Sigmoid colon (tissue), 7 donors: ENCODE measurements around the gene SLC13A3. TPM values are rescaled to one million over a fixed set of nuclear protein-coding genes. Genes with fewer than 3 reads are reported as not detected.
A peak's percentile ranks its signal among the peaks of the same experiment; 100 is the strongest.

Experiments
- DNase-seq: peaks from one replicate; pipeline ENCODE4 v3.0.0-alpha.2; 2019
- H3K27ac ChIP-seq, 4 donors: fragments of 200-600 bp; sonication (generic); one replicate each; pipeline ENCODE4 v1.5.1; 2016 to 2019; ENCODE audit warnings: mild to moderate bottlenecking in 1 of 4
- H3K27me3 ChIP-seq, 3 donors: fragments of 200-600 bp; sonication (generic); one replicate each; pipeline ENCODE4 v1.5.1; 2019; ENCODE audit warnings: mild to moderate bottlenecking in 1 of 3
- H3K36me3 ChIP-seq, 4 donors: fragments of 200-600 bp; sonication (generic); one replicate each; pipeline ENCODE4 v1.5.1; 2016 to 2019
- H3K4me1 ChIP-seq, 4 donors: fragments of 200-600 bp; sonication (generic); one replicate each; pipeline ENCODE4 v1.5.1; 2017 to 2019
- H3K4me3 ChIP-seq, 4 donors: fragments of 200-600 bp; sonication (generic); one replicate each; pipeline ENCODE4 v1.5.1; 2017 to 2019; ENCODE audit warnings: mild to moderate bottlenecking in 2 of 4, moderate library complexity in 1 of 4
- H3K9me3 ChIP-seq, 4 donors: fragments of 200-600 bp in 3 of 4; sonication (generic) in 3 of 4; one replicate each; pipeline versions ENCODE4 v1.5.1 to v1.6.1; 2013 to 2019
- EP300 ChIP-seq, 4 donors: sonication (generic); formaldehyde crosslinking; IDR thresholded peaks; one replicate each; pipeline ENCODE4 v1.6.1; 2017; ENCODE audit warnings: antibody characterized with exemption in 4 of 4
- POLR2A ChIP-seq, 2 donors: fragments of 450-650 bp; IDR thresholded peaks; one replicate each; pipeline ENCODE4 v1.6.1; 2016; ENCODE audit warnings: antibody characterized with exemption in 2 of 2, mild to moderate bottlenecking in 2 of 2, moderate library complexity in 2 of 2
- POLR2AphosphoS5 ChIP-seq, 4 donors: sonication (generic); formaldehyde crosslinking; IDR thresholded peaks; one replicate each; pipeline ENCODE4 v1.6.1; 2017; ENCODE audit warnings: antibody characterized with exemption in 4 of 4
- WGBS, 2 donors: extraction: QIAGEN DNeasy Blood & Tissue Kit; methylation state at CpG; one replicate each; pipeline ENCODE4 v1.1.7; 2013; 5-methylcytosine and 5-hydroxymethylcytosine counted together
- intact Hi-C: fragments of 100-400 bp; cut with DNase I; formaldehyde crosslinking; loops from one replicate; pipeline ENCODE4 v1.15.1; 2023
- polyA plus RNA-seq, 3 donors: library from polyadenylated mRNA; stranded (reverse); fragments of 200-250 nt; gene quantifications; one replicate each; pipeline ENCODE4 v1.2.3, GENCODE V29; 2013
- total RNA-seq, 4 donors: library from RNA; depleted of rRNA; stranded (reverse); fragments of >200 nt; gene quantifications; one replicate each; pipeline ENCODE4 v1.1.0, GENCODE V29; 2016
- TF ChIP-seq, protein P1 (sequence below), 4 experiments: fragments of 450-650 bp in 3 of 4; fragments of 200-600 bp in 1 of 4; IDR thresholded peaks; one replicate each; pipeline ENCODE4 v1.5.1; 2016 to 2019; ENCODE audit warnings: antibody characterized with exemption in 4 of 4, mild to moderate bottlenecking in 3 of 4, moderate library complexity in 2 of 4
- donor health status: healthy with polysubstance abuse.
- donor health status: Bipolar disorder and iron deficiency.
- donor health status: healthy.

SLC13A3 gene
- total and polyA plus RNA-seq, 7 donors: 0.48 to 4.2 (median 1.1) TPM; not detected in 2

DNA sequence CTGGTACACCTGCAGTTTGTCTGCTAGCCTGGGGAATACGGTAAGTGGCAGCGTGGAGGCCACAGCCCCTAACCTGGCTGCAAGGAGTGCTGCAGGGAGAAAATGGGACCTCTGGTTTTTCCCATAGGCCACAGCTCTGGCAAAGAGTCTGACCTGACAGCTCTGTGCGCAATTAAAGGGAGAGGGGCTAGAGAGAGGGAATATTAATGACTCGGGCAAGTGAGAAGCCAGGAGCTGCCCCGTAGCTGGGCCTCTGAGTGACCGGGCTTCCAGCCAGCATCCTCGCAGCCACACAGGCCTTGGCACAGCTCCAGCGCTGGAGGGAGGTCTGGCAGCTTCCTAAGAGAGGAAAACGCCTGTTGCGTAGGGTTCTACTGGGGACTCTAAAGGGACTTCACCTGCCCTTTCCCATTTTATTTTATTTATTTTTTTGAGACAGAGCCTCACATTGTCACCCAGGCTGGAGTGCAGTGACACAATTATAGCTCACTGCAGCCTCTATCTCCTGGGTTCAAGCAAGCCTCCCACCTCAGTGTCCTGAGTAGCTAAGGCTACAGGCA lies 82.6 kb downstream of the SLC13A3 start:
- Histone ChIP-seq H3K36me3 (no peaks in the 10 kb centered on the region), H3K4me3 (no peak overlapping the region), H3K27me3 (no peaks in the 10 kb centered on the region), H3K27ac (no peak overlapping the region), H3K4me1 (peaks cover 0 to 15% (median 12%) of the 10 kb centered on the region in 4 donors), H3K9me3 (no peaks in the 10 kb centered on the region)
- peak; percentile 93 for DNase-seq
- intact Hi-C loops: no loop called here
- 8 to 30% methylated on average over 10 of the region's 10 CpGs for WGBS, 2 donors
- TF ChIP-seq POLR2AphosphoS5 (IDR thresholded peaks at IDR 0.05): peak in 2 of 4 donors; percentile 18 to 37
- TF ChIP-seq POLR2A (IDR thresholded peaks at IDR 0.05): no peak
- TF ChIP-seq, protein P1, sequence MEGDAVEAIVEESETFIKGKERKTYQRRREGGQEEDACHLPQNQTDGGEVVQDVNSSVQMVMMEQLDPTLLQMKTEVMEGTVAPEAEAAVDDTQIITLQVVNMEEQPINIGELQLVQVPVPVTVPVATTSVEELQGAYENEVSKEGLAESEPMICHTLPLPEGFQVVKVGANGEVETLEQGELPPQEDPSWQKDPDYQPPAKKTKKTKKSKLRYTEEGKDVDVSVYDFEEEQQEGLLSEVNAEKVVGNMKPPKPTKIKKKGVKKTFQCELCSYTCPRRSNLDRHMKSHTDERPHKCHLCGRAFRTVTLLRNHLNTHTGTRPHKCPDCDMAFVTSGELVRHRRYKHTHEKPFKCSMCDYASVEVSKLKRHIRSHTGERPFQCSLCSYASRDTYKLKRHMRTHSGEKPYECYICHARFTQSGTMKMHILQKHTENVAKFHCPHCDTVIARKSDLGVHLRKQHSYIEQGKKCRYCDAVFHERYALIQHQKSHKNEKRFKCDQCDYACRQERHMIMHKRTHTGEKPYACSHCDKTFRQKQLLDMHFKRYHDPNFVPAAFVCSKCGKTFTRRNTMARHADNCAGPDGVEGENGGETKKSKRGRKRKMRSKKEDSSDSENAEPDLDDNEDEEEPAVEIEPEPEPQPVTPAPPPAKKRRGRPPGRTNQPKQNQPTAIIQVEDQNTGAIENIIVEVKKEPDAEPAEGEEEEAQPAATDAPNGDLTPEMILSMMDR (IDR thresholded peaks at IDR 0.05): no peak

DNA sequence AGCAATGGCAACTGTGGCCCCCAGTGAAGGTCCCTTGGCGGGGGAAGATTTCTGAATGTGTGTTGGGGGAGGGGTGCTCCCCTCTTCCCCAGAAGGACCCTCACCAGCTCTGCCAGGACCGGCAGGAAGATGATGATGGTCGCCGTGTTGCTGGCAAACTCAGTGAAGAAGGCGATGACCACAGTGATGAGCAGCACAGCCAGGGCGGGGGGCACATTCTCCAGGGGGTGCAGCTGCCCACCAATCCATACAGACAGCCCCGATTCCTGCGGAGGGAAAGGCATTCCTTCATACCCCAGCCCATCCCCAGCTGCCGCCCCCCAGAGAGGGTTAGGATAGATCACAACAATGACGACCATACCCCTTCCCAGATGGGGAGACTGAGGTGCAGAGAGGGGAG lies 85.1 kb downstream of the SLC13A3 start:
- H3K4me3 ChIP-seq: no peak overlapping the region
- H3K36me3 ChIP-seq: no peaks in the 10 kb centered on the region
- DNase-seq: peak; percentile 53
- 78 to 86% methylated on average over 10 of the region's 10 CpGs for WGBS, 2 donors
- intact Hi-C loops: no loop called here
- no peaks in the 10 kb centered on the region for H3K27me3 ChIP-seq
- H3K4me1 ChIP-seq: peaks cover 0 to 20% (median 16%) of the 10 kb centered on the region in 4 donors
- no peak overlapping the region for H3K27ac ChIP-seq
- TF ChIP-seq POLR2A (IDR thresholded peaks at IDR 0.05) (no peak), EP300 (IDR thresholded peaks at IDR 0.05) (no peak), POLR2AphosphoS5 (IDR thresholded peaks at IDR 0.05) (no peak)
- no peaks in the 10 kb centered on the region for H3K9me3 ChIP-seq

DNA sequence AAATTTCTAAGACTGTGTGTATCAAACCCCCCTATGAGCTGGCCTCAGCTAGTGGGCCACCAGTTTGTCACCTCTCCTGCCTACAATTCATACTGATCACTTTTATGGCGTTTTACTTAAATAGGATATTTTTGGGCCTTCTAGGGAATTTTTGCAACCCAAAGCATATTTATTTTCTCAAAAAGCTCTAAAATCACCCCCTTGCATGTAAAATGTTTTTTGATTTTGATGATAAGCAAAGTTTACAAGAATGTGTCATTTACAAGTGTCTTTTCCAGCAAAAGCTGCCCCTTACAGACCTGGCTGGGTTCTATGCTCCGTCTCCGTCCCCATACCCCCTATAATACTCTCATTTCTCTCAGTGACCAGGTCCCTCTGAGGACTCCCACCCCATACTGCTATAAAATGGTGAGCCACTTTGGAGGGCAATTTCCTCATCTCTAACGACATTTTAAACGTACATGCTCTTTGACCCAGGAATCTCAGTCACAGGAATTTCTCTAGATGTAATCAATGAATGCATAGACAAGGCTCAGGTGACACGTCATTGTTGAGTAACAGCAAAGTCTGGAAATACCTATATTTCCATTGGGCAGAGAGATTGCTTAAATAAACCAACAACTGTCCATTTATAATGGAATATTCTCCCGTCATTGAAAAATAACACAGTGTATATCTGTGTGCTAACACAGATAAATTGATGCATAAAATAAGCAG lies 86.9 kb downstream of the SLC13A3 start:
- TF ChIP-seq, protein P1 (IDR thresholded peaks at IDR 0.05): no peak
- TF ChIP-seq EP300 (IDR thresholded peaks at IDR 0.05) (no peak), POLR2AphosphoS5 (IDR thresholded peaks at IDR 0.05) (no peak)
- WGBS, 2 donors: 49 to 70% methylated on average over 7 of the region's 7 CpGs

DNA sequence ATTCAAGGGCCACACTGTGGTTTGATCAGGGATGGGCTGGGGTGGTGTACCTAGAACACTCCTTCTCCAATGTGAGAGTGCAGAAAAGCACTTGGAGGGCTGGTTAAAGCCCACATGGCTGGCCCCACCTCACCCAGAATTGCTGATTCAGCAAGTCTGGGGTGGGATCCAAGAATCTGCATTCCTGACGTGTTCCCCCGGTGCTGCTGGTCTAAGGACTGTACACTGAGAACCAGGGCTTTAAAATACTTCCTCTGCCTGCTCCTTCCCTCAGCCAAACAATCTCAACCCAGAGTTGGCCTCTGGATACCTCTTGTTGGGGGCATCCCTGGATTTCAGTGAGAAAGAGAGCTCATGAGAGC lies 87.4 kb downstream of the SLC13A3 start:
- Histone ChIP-seq H3K27ac (no peak overlapping the region), H3K9me3 (no peaks in the 10 kb centered on the region), H3K27me3 (no peaks in the 10 kb centered on the region), H3K4me1 (peaks cover 0 to 17% (median 13%) of the 10 kb centered on the region in 4 donors), H3K36me3 (no peaks in the 10 kb centered on the region), H3K4me3 (no peak overlapping the region)
- peak; percentile 9 for DNase-seq
- 68 to 79% methylated on average over 2 of the region's 2 CpGs for WGBS, 2 donors
- TF ChIP-seq POLR2AphosphoS5 (IDR thresholded peaks at IDR 0.05): no peak
- TF ChIP-seq, protein P1 (IDR thresholded peaks at IDR 0.05): no peak
- no peak for TF ChIP-seq POLR2A (IDR thresholded peaks at IDR 0.05)
- TF ChIP-seq EP300 (IDR thresholded peaks at IDR 0.05): no peak
- intact Hi-C loops: loop anchor here (5.0 kb wide), 1 partner anchor 118 kb away; no protein-coding TSS in a partner anchor

More for the DNA sequence above, 86.9 kb downstream of the SLC13A3 start:
- H3K4me3 ChIP-seq: no peak overlapping the region
- H3K27me3 ChIP-seq: no peaks in the 10 kb centered on the region
- H3K36me3 ChIP-seq: no peaks in the 10 kb centered on the region
- H3K4me1 ChIP-seq: peaks cover 0 to 20% (median 16%) of the 10 kb centered on the region in 4 donors
- peak; percentile 18 for DNase-seq
- no peaks in the 10 kb centered on the region for H3K9me3 ChIP-seq
- no peak overlapping the region for H3K27ac ChIP-seq
- intact Hi-C loops: loop anchor here (5.0 kb wide), 1 partner anchor 118 kb away; no protein-coding TSS in a partner anchor

DNA sequence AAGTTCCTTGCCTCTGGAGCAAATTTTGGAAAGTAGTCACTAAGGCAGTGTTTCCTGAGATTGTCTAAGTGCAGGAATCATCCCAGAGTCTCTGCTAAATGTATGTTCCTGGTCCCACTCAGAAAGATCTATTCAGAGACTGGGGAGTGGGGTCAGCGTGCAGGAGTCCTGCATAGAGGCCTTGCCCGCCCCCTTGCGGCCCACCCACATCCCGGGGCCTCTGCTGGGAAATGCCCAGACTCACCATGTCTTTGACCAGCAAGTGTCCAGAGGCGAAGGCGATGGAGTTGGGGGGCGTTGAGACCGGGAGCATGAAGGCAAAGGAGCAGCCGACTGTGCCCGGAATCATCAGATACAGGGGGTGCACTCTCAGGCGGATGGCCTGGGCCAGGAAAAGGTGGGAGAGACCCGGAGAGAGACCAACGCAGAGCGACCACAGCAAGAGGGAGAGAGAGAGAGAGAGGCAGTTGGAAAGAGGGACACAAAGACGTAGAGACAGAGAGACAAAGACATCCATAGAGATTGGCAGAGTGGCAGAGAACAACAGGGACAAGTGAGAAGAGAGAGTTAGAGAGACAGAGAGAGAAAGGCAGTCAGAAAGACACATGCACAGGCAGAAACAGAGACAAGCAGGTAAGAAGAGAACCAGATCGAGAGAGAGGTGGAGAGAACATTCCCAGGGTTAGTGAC lies 87.9 kb downstream of the SLC13A3 start:
- Histone ChIP-seq H3K9me3 (no peaks in the 10 kb centered on the region), H3K27ac (peak overlapping the region in 3 of 4 donors; percentile 48 to 70 (median 67)), H3K36me3 (no peaks in the 10 kb centered on the region), H3K4me3 (peak overlapping the region in 3 of 4 donors; percentile 21 to 39 (median 29)), H3K4me1 (peaks cover 0 to 12% (median 8%) of the 10 kb centered on the region in 4 donors), H3K27me3 (no peaks in the 10 kb centered on the region)
- WGBS, 2 donors: 90 to 92% methylated on average over 16 of the region's 16 CpGs
- DNase-seq: no peak
- intact Hi-C loops: loop anchor here (5.0 kb wide), 1 partner anchor 119 kb away; no protein-coding TSS in a partner anchor
- TF ChIP-seq EP300 (IDR thresholded peaks at IDR 0.05) (no peak), POLR2AphosphoS5 (IDR thresholded peaks at IDR 0.05) (no peak), POLR2A (IDR thresholded peaks at IDR 0.05) (no peak)
- TF ChIP-seq, protein P1 (IDR thresholded peaks at IDR 0.05): no peak
